Liver (tissue), 3 donors: ENCODE data around the gene SLX4IP.

Experiments used
- EGR1 ChIP-seq, 2 donors: IDR thresholded peaks; 2 replicates each; pipeline ENCODE4 v1.6.1; 2016 to 2018; ENCODE audit warnings: antibody characterized with exemption in 2 of 2, low read depth in 2 of 2
- GABPA ChIP-seq, 2 donors: IDR thresholded peaks in 1 of 2; conservative IDR thresholded peaks in 1 of 2; 2 replicates each; pipeline ENCODE4 v1.6.1; 2016; ENCODE audit warnings: antibody characterized with exemption in 2 of 2, mild to moderate bottlenecking in 1 of 2, moderate library complexity in 1 of 2
- MAX ChIP-seq: IDR thresholded peaks from 2 replicates; pipeline ENCODE4 v1.6.1; 2016; ENCODE audit warnings: antibody characterized with exemption
- RAD21 ChIP-seq, 2 donors: IDR thresholded peaks; 2 replicates each; pipeline ENCODE4 v1.6.1; 2016; ENCODE audit warnings: antibody characterized with exemption in 2 of 2, mild to moderate bottlenecking in 2 of 2
- SP1 ChIP-seq: IDR thresholded peaks from 2 replicates; pipeline ENCODE4 v1.6.1; 2018; ENCODE audit warnings: antibody characterized with exemption, mild to moderate bottlenecking
- TAF1 ChIP-seq: conservative IDR thresholded peaks from 2 replicates; pipeline ENCODE4 v1.6.1; 2016; ENCODE audit warnings: antibody characterized with exemption, mild to moderate bottlenecking
- YY1 ChIP-seq: IDR thresholded peaks from 2 replicates; pipeline ENCODE4 v1.6.1; 2016; ENCODE audit warnings: antibody characterized with exemption, mild to moderate bottlenecking
- ZBTB33 ChIP-seq: IDR thresholded peaks from 2 replicates; pipeline ENCODE4 v1.6.1; 2016; ENCODE audit warnings: antibody characterized with exemption
- TF ChIP-seq, protein P1 (sequence below): fragments of 150-350 bp; IDR thresholded peaks from 2 replicates; pipeline ENCODE4 v1.5.1; 2017; ENCODE audit warnings: improper control_type of control experiment, low read depth, low read length; ENCODE audit not compliant: missing input control
- TF ChIP-seq, protein P2 (sequence below): IDR thresholded peaks from 2 replicates; pipeline ENCODE4 v1.6.1; 2016; ENCODE audit warnings: antibody characterized with exemption, mild to moderate bottlenecking
- TF ChIP-seq, protein P3 (sequence below): IDR thresholded peaks from 2 replicates; pipeline ENCODE4 v1.6.1; 2016; ENCODE audit warnings: antibody characterized with exemption
- donor health status: healthy.
- donor health status: healthy.

DNA sequence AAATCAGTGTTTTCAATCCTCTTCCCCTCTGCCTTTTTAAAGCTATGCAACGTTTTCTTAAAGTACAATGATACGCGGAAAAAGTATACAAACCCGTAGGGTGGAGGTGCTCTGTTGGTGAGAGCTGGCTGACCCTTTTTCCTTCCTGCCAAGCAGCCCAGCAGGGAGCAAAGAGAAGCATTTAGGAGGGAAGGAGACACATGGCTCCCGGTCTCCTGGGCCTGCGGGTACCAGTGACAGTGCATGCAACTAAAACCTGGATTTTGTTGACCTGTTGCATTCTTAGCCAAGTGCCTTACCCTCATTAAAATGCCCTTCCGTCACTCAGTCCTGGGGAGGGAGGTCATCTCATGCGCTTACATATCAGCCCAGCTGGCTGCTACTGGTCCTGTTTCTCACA lies 87.2 kb downstream of the SLX4IP start:
- TF ChIP-seq, protein P1, sequence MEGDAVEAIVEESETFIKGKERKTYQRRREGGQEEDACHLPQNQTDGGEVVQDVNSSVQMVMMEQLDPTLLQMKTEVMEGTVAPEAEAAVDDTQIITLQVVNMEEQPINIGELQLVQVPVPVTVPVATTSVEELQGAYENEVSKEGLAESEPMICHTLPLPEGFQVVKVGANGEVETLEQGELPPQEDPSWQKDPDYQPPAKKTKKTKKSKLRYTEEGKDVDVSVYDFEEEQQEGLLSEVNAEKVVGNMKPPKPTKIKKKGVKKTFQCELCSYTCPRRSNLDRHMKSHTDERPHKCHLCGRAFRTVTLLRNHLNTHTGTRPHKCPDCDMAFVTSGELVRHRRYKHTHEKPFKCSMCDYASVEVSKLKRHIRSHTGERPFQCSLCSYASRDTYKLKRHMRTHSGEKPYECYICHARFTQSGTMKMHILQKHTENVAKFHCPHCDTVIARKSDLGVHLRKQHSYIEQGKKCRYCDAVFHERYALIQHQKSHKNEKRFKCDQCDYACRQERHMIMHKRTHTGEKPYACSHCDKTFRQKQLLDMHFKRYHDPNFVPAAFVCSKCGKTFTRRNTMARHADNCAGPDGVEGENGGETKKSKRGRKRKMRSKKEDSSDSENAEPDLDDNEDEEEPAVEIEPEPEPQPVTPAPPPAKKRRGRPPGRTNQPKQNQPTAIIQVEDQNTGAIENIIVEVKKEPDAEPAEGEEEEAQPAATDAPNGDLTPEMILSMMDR = no peak
- no peak for TF ChIP-seq TAF1
- TF ChIP-seq GABPA (IDR thresholded peaks at IDR 0.05 in 1 of 2, conservative IDR thresholded peaks at IDR 0.05 in 1 of 2) = no peak
- no peak for TF ChIP-seq EGR1 (IDR thresholded peaks at IDR 0.05; ENCODE audit: low read depth in 2 of 2)
- no peak for TF ChIP-seq YY1
- TF ChIP-seq, protein P2, sequence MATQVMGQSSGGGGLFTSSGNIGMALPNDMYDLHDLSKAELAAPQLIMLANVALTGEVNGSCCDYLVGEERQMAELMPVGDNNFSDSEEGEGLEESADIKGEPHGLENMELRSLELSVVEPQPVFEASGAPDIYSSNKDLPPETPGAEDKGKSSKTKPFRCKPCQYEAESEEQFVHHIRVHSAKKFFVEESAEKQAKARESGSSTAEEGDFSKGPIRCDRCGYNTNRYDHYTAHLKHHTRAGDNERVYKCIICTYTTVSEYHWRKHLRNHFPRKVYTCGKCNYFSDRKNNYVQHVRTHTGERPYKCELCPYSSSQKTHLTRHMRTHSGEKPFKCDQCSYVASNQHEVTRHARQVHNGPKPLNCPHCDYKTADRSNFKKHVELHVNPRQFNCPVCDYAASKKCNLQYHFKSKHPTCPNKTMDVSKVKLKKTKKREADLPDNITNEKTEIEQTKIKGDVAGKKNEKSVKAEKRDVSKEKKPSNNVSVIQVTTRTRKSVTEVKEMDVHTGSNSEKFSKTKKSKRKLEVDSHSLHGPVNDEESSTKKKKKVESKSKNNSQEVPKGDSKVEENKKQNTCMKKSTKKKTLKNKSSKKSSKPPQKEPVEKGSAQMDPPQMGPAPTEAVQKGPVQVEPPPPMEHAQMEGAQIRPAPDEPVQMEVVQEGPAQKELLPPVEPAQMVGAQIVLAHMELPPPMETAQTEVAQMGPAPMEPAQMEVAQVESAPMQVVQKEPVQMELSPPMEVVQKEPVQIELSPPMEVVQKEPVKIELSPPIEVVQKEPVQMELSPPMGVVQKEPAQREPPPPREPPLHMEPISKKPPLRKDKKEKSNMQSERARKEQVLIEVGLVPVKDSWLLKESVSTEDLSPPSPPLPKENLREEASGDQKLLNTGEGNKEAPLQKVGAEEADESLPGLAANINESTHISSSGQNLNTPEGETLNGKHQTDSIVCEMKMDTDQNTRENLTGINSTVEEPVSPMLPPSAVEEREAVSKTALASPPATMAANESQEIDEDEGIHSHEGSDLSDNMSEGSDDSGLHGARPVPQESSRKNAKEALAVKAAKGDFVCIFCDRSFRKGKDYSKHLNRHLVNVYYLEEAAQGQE = no peak
- no peak for TF ChIP-seq RAD21 (IDR thresholded peaks at IDR 0.05)
- TF ChIP-seq MAX = no peak
- TF ChIP-seq SP1 = no peak
- TF ChIP-seq, protein P3, sequence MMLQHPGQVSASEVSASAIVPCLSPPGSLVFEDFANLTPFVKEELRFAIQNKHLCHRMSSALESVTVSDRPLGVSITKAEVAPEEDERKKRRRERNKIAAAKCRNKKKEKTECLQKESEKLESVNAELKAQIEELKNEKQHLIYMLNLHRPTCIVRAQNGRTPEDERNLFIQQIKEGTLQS = no peak
- no peak for TF ChIP-seq ZBTB33
